Measurements from ENCODE around the gene LSM2.

- TF ChIP-seq, protein P1, sequence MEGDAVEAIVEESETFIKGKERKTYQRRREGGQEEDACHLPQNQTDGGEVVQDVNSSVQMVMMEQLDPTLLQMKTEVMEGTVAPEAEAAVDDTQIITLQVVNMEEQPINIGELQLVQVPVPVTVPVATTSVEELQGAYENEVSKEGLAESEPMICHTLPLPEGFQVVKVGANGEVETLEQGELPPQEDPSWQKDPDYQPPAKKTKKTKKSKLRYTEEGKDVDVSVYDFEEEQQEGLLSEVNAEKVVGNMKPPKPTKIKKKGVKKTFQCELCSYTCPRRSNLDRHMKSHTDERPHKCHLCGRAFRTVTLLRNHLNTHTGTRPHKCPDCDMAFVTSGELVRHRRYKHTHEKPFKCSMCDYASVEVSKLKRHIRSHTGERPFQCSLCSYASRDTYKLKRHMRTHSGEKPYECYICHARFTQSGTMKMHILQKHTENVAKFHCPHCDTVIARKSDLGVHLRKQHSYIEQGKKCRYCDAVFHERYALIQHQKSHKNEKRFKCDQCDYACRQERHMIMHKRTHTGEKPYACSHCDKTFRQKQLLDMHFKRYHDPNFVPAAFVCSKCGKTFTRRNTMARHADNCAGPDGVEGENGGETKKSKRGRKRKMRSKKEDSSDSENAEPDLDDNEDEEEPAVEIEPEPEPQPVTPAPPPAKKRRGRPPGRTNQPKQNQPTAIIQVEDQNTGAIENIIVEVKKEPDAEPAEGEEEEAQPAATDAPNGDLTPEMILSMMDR (IDR thresholded peaks at IDR 0.05): peak; percentile 67
- TF ChIP-seq CEBPB (IDR thresholded peaks at IDR 0.05) (no peak), RCOR1 (IDR thresholded peaks at IDR 0.05; ENCODE audit: low read depth, low read length) (no peak), SMC3 (IDR thresholded peaks at IDR 0.05) (peak; percentile 72), KDM1A (IDR thresholded peaks at IDR 0.05; ENCODE audit: low read depth) (no peak), EP300 (IDR thresholded peaks at IDR 0.05) (no peak), FOSL2 (IDR thresholded peaks at IDR 0.05) (no peak), FOSL2 (CRISPR knock-in tag; IDR thresholded peaks at IDR 0.05) (peak; percentile 15; the same call in 1 of the 2 replicates), HDAC2 (IDR thresholded peaks at IDR 0.05) (no peak), EHMT2 (IDR thresholded peaks at IDR 0.05; ENCODE audit: low read depth) (no peak)
- TF ChIP-seq, protein P2, sequence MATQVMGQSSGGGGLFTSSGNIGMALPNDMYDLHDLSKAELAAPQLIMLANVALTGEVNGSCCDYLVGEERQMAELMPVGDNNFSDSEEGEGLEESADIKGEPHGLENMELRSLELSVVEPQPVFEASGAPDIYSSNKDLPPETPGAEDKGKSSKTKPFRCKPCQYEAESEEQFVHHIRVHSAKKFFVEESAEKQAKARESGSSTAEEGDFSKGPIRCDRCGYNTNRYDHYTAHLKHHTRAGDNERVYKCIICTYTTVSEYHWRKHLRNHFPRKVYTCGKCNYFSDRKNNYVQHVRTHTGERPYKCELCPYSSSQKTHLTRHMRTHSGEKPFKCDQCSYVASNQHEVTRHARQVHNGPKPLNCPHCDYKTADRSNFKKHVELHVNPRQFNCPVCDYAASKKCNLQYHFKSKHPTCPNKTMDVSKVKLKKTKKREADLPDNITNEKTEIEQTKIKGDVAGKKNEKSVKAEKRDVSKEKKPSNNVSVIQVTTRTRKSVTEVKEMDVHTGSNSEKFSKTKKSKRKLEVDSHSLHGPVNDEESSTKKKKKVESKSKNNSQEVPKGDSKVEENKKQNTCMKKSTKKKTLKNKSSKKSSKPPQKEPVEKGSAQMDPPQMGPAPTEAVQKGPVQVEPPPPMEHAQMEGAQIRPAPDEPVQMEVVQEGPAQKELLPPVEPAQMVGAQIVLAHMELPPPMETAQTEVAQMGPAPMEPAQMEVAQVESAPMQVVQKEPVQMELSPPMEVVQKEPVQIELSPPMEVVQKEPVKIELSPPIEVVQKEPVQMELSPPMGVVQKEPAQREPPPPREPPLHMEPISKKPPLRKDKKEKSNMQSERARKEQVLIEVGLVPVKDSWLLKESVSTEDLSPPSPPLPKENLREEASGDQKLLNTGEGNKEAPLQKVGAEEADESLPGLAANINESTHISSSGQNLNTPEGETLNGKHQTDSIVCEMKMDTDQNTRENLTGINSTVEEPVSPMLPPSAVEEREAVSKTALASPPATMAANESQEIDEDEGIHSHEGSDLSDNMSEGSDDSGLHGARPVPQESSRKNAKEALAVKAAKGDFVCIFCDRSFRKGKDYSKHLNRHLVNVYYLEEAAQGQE (IDR thresholded peaks at IDR 0.05): no peak
These were observed 11.0 kb downstream of the LSM2 start, which contains the start of gene VARS1 for GRCh38 chr6:31795616-31796298.

Data from A549 (cell line).